ENCODE data around the gene SND1.
"Not testable (repeated sequence)": the region's sequence is repeated elsewhere in the genome, so short reads cannot be mapped to it uniquely, and the experiment has no call there.

The SND1 gene

DNA sequence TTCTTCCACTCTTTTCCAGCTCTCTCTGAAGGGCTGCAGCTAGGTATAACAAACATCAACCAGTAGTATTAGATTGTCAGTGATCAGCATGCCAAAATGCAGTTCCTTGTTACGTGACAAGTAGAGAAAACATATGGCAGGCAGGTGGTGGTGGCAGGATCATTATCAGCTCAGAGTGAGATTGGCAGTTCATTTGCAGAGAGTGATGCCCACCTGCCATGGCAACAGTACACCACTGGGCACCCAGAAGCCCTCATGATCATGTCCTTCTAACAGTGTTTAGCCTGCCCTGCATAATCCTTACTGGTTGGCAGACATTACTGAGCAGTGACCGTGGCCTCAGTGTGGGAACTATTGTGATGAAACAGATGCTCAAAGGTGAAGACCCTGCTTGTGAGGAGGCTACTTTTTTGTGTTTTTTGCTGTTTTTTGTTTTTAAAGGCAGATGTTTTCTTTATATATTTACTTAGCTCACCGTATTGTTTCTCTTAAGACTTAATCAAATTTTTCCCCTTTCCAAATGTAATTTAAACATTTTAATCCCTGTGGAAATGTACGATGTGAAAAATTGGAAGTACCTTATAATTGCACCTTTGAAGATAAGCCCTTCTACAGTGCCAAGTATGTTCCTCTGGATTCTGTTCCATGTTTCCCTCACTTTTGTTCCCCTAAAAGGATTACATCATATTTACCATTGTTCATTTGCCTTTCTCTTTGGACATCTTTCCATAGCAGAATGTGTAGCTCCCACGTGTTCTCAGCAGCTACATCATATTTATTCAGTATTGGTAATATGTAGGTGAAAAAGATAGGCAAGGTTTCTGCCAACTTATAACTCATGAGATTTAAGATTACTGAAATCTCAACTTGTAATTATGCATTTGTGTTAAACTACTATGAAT, 179.6 kb downstream of the SND1 start:
- no peak for DNase-seq (ENCODE audit: low read depth in 3 of 3)

DNA sequence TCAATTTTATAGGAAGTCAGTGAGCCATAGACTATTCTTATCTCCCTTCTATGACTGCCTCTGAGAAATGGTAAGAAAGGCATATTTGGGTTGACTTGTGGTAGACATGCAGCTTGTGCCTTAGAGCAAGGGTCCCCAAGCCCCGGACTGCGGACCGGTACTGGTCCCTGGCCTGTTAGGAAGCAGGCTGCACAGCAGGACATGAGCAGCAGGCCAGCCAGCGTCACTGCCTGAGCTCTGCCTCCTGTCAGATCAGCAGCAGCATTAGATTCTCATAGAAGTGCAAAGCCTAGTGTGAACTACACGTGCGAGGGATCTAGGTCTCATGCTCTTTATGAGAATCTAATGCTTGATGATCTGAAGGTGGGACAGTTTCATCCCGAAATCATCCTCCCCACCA, 180.6 kb downstream of the SND1 start:
- DNase-seq (ENCODE audit: low read depth in 3 of 3), result no peak

DNA sequence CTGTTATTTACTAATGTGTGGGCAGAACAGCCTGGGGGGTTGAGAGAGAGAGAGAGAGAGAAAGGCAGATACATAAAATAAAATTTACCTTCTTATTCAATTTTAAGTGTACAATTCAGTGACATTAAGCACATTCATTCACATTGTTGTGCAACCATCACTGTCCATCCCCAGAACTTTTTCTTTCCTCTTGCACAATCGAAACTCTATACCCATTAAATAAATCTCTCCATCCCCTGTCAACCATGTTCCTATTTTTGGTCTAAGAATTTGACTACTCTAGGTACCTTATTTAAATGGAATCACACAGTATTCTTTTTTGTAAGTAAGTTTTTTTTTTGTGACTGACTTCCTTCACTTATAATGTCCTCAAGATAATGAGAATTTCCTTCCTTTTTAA, 181.6 kb downstream of the SND1 start:
- DNase-seq (ENCODE audit: low read depth in 3 of 3), result no peak

DNA sequence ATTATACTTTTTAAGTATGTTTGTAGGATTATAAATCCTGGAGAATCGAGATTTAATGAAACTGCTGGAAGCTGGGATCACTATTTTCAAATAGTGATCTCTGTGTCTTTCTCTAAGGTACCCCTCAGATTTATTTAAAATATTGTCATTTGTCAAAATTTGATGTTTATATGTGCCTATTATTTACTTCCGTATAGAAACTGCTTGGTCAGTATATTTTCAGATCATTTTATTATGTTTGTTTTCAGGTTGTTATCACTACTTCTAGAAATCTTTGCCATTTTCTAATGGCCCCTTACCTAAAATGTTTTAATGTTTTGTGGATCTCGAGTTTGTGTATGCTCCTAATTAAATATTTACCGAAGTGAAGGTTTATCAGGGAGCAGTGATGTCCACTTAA, 183.7 kb downstream of the SND1 start:
- DNase-seq (ENCODE audit: low read depth in 3 of 3), result no peak

DNA sequence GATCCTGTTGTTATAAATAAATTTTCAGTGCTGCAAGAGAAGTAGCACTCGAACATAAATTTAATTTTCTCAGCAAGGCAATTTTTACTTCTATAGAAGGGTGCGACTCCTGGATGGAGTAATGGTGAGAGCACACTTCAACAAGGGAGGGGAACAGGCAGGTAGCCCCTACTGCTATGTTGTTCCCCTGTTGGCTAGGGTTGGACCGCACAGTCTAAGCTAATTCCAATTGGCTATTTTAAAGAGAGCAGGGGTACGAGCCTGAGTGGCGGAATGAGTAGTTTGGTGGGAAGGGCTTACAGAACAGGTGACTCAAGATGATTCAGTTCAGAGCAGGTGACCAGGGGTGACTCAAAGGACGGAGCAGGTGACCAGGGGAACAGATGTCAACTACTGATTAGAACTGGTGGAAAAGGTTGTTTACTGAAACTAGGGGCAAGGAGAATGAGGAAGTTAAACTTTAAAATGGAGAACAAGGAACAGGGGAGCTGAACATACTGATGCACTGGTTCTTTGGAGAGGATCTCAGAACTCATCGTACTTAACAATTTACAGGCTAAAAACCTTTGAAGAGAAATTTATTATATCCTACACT, 185.9 kb downstream of the SND1 start:
- not testable (repeated sequence) for DNase-seq (ENCODE audit: low read depth in 3 of 3)

DNA sequence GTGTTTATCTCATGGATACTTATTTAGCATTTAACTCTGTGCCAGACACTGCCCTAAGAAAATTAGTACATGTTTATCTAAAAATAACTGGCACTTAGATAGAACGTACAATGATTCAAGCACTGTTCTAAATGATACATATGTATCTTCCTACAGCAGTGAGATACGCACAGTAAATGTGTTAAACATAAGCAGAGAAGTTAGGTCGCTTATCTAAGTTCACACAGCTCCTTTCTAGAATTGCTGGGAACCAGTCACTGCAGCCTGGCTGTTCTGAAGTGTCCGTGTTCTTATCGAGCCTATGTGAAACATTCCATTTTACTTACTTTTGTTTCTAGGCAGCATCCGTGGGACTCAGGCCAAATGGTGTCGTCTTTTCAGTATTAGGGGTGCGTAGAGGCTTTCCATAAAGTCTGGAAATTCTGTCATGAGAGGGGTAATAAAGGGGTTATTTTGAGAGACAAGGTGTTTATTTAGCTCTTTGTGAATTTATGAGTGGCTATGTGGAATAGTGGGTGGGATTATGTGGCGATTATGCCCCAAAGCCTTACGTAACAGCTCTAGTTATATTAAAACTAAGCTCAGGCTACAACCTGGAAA, 186.9 kb downstream of the SND1 start:
- DNase-seq (ENCODE audit: low read depth in 3 of 3), result no peak

DNA sequence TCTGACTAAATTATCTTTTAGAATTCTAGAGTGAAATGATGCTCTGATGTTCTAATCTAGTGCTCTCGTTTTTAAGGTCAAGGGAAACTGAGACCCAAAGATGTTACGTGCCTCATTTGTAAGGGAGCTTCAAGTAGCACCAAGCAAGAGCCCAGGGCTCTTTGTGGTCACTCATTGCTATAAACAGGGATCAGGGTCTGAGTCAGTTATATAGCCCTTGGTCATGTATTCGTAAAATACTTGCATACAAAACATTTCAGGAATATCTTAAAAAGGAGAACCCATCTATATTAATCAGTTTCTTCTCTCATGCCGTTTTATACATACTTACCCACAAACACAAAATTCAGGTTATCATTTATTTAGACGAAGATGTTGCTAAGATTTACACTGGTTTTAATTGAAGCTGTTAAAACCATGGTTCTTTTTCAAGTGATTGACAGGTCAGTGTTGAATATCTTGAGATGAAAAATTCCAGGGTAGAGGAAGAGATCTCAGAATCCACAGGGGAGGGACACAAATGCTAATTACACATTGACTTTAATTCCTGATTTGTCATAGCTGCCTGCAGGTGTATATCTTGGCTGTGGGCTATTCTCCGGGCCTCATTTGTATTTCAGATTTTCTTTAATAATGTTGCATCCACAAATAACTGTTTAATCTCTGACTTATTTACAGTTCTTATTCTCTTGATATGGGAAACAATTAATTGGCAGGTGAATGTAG, 188.4 kb downstream of the SND1 start:
- no peak for DNase-seq (ENCODE audit: low read depth in 3 of 3)

DNA sequence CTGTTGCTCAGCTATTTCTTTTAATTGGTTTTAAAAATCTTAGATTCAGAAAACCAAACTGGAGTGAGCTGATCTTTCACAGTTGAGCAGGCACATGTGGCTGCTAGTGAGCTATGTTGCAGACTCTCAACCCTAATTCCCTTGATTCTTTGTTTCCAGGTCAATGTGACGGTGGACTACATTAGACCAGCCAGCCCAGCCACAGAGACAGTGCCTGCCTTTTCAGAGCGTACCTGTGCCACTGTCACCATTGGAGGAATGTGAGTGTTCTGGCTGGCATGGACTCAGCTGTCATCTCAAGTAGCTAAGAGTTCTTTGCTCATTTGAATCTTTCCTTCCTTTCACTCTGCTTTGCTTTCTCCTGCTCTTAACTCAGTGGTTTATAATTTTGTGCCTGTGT, 192.2 kb downstream of the SND1 start:
- no peak for DNase-seq (ENCODE audit: low read depth in 3 of 3)

DNA sequence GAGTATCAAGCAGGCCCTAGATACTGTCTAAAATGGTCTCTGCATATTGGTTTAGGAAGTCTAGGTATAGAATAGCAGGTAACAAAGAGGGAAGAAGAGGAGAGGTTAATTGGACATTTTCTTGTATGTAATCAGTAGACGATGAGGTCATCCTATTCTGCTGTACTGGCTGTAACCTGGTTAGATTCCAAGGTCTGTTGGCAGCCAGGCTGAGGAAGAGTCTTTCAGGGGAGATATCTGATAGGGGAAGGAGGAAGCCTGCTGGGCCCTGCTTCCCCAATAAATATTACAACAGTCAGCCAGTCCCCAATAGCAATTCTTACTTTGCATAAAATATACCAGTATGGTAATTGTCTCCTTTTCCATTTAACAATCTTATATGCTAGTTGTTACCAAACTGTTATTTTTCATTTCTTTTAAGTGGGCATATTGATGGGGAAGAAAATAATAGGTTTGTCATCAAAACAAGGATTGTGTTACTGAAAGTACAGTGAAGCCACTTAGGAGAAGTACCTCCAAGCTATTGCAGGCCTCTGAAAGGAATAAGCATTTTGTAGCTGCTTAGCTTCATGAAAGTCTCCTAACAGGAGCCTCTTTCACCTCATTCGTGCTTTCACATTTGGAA, 192.8 kb downstream of the SND1 start:
- no peak for DNase-seq (ENCODE audit: low read depth in 3 of 3)

DNA sequence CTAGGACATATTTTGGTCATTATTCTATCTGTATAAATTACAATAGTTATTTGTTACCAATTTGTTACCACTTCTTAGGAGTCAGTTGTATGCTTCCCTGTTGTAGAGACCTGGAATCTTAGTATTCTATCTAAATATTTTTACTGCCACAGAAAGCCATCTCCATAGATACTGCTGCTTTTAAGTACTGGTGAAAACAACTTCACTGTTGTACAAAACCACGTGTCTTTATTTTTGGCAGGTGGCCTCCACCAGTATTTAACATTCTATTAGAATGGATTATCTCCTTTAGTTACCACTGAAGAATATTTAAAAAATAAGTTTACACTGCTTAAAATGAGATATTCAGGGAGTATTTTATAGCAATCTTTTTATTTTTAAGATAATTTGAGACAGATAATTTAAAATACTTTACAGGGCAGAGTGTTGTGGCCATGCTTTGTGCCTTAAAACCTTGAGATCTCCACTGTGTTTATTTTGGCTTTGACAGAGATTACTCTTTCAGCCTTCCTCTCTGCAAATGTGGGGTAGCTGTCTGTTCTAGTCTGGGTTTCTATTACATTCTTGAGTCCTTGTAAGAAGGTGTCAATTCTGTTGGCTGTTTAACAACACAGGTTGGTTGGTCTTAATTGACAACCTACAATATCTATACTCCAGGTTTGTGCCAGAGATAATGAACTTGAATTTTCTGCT, 193.7 kb downstream of the SND1 start:
- no peak for DNase-seq (ENCODE audit: low read depth in 3 of 3)

DNA sequence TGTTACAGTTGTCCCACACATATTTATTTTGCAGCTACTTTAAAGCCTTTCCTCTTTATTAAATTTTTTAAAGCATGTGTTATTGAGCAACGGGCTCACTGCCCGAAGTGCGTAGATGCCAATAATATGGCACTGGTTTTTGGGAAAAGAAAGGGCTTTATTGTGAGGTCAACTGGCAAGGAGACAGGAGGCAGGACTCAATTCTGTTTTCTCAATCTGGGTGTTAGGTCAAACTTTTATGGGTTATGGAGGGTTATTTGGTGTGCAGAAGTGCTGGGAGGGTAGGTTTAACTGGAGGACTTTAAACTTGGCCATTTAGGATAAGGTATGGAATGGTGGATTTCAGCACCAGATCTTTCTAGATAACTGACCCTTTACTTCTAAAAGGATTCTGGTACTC, 195.6 kb downstream of the SND1 start:
- DNase-seq (ENCODE audit: low read depth in 3 of 3), result no peak

DNA sequence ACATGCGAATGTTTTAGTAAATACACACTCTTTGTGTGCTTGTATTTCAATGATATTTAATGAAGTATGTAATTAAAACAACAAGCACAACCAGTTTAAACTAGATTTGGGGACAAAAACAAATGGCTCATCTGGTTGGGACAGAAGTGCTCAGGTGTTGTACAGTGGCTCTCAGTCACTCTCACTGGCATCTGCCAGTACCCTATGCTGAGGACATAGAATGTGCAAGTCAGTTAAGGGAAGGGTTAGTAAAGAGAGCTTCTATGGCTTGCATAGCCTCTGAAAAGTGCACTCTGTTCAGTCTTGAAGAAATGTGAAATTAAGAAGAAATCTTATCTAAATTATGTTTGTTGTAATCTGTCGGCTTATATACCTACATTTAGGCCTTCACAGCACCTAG, 196.2 kb downstream of the SND1 start:
- DNase-seq (ENCODE audit: low read depth in 3 of 3), result no peak

DNA sequence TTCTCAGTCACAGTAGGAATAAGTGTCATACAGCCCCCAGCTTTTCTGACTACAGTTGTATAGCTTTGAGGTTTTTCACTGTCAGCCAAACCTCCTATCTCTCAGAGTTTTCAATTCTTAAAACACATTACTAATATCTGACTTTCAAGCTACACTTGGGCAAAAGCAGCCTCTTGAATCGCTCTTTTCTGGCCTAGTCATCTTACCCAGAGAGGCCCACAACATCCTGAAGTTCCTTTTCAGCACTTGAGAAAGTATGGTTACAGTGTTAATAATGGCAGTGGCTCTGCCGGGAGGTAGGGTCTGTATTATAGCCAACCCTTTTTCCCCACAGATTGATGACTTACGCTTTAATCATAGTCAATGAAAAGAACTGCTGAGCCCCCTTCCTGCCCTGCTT, 198.2 kb downstream of the SND1 start:
- DNase-seq (ENCODE audit: low read depth in 3 of 3), result peak in 2 of 3 experiments; percentile 9 to 12

DNA sequence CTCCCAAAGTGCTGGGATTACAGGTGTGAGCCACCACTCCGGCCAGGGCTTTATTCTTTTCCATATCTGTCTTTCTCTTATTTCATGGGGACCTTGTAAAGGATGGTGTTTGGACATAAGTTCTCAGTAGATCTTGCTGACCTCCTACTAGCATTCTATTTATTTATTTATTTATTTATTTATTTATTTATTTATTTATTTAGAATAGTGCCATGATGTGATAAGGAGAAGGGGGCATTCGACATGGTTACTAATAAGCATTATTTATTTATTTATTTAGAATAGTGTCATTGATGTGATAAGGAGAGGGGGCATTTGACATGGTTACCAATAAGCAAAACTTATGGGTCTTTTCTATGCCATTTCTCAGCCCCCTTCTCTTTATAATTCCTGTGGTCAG, 202.4 kb downstream of the SND1 start:
- no peak for DNase-seq (ENCODE audit: low read depth in 3 of 3)

DNA sequence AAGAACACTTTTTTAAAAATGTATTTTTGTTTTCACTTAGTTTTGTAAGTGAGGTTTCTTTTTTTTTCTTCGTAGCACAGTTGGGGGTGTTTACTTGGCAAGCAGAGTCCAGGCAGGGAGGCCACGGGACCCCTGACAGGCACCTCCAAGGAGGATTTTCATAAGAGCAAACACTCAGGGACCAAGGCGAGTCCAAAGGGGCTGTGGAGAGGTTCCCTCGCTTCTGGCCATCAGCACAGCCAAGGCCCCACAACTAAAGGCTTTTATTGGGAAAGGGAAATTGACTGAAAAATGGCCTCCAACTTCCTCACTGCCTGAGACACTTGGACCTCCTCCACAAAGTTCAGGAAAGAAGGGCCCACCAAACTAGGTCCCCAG, 205.5 kb downstream of the SND1 start:
- no peak for DNase-seq (ENCODE audit: low read depth in 3 of 3)

DNA sequence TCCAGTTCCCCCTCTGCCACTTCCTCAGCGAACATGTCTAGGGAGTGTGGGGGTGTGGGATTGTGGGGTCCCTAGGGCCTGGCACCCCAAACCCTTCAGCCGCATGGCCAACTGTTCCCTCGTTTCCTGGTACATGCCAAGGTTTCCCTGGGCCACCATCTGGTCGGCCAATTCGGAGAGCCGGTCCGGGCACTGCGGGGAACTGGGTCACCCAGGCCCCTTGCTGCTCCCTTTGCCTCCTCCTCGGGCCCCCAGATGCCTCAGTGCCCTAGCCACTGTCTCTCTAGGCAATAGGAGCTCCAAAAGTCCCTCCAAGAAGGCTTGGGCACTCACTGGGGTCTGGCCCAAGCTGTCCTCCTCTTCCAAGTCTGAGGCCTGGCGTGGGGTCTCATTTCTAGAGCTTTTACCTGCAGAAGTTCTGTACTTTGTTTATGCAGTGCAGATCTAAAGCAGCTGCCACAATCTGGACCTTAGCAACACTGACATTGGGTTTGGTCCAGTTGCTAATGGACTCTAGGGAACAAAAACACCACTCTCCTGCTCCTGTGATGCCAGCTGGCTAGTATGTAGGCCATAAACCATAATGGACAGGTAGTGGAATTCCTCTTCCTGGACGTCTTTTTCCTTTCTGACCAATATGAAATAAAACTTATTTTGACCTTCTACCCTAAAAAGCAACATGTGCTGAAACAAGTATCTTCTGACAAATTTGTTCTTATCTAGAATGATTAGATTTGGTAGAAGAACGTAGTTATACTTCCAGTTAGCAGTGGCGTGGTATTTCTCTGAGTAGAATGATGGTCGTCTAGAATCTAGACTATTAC, 206.3 kb downstream of the SND1 start:
- no peak for DNase-seq (ENCODE audit: low read depth in 3 of 3)

DNA sequence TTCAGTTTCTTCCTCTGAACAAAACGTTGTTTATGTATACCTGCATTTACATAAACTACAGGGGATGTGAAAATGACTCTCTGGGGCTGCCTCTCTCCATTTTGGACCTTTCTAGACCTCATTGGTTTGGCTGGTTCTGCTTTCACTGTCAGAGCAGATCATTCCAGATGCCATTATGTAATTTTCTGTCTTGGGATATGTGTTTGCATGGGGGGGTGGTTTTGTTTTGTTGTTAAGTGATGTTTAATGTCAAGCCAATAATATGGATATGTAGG, 206.9 kb downstream of the SND1 start:
- DNase-seq (ENCODE audit: low read depth in 3 of 3), result no peak

DNA sequence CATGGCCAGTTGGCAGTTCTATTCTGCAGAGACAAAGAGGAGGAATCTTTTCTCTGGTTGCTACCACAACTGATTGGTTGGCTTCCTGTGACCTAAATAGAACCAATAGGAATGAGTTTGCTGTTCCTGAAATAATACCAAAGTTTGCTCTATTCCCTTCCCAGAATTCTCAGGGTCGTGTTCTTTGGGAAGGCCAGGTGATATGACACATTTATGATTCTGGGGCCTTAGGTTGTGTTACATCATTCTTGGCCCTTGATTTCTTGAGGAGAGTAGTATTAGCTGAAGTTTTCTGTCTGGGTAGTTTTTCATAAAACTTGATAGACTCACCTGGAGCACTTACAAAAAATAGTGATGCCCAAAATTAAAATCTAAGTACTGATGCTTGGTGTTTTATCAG, 207.3 kb downstream of the SND1 start:
- DNase-seq (ENCODE audit: low read depth in 3 of 3), result no peak

DNA sequence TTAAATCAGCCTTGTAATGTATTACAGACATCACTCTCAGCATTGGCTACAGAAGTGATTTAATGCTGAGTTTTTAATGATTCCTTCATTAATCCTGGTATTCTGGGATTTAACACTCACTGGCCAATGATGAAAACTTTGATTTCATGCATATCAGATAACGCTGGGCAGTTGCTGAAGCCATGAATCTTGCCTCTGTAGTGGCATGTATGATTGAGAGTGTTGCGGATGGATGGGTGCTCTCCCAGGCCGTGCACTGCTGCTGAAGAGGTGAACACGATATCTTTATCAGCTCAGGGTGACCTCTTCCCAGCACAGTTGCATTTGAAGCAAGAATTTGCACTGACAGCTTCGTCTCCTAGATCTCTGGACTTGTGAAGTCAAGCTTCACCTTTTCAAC, 210.5 kb downstream of the SND1 start:
- no peak for DNase-seq (ENCODE audit: low read depth in 3 of 3)

DNA sequence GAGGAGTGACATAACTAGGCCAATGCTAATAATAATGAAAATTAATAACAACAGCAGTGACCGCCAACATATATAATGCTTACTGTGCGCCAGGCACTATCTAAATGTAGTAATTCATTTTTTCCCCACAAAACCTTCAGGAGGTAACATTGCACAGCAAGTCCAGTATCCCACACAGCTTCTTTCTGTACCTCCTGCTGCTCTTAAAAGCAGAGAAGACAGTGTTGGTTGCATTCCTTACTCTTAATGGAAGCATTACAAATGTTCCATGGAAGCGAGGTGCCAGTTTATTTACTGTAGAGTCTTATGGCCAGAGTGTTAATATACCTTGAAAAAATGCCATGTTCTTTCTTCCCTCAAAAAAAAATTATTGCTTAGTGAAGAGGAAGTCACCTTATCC, 211.1 kb downstream of the SND1 start:
- no peak for DNase-seq (ENCODE audit: low read depth in 3 of 3)

DNA sequence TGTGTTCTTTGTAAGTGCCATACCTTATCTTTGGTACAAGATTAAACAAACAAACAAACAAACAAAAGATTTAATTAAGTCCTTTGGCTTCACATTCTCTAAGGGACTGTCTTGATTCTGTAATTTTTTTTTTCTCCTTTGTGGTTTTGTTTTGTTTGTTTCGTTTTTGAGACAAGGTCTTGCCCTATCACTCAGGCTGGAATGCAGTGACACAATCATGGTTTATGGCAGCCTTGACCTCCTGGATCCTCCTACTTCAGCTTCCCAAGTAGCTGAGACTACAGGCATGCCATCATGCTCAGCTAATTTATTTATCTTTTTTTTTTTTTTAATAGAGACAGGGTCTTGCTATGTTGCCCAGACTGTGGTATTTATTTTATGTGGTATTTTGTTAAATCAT, 213.5 kb downstream of the SND1 start:
- DNase-seq (ENCODE audit: low read depth in 3 of 3), result no peak
